Stimulated activated CD4-positive, alpha-beta T cell treated with anti-CD3 and anti-CD28 coated beads, Interleukin-1b, Interleukin-23, amount 100 ng/mL, for 48 hours (primary cell): Measurements from ENCODE around the gene RGS10.
A peak's percentile ranks its signal among the peaks of the same experiment; 100 is the strongest.
"Not testable (repeated sequence)": the region's sequence is repeated elsewhere in the genome, so short reads cannot be mapped to it uniquely, and the experiment has no call there.

Experiments used
- DNase-seq: peaks from one replicate; pipeline ENCODE4 v3.0.0-alpha.2; 2020

RGS10 gene

GRCh38 chr10:119538632-119539358 lies 3.7 kb downstream of the RGS10 start:
- peak; percentile 42 for DNase-seq

DNA sequence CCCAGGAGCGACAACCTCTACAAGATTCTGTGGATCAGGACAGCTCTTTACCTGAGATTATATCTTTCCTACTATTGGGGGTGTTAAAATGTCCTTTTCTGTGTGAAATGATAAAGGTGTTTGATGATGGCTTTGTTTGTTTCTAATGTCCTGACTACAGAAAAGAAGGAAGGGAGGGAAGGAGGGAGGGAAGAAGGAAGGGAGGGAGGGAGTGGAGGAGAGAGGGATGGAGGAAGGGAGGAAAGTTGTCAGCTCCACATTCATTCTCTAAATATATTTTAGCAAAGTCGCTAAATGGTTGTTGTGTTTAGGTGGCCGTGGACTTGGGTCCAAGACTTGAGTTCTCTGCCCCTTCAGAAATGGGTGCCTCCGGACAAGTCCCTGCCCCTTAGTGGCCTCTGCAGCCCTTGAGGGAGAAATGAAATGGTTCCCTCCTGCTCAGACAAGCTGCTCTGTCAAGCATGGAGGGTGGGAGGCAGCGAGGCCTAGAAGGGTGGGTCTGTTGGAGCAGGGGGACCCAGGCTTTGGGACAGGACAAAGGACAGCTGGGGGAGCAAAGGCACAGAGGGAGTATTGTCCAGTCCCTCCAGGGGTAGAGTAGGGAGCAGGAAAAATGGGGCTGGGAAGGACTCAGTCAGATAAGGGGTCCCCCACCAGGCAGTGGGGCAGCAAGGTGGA lies 4.4 kb downstream of the RGS10 start:
- no peak for DNase-seq

GRCh38 chr10:119536508-119537025 lies 6.0 kb downstream of the RGS10 start:
- DNase-seq, result no peak

GRCh38 chr10:119535837-119536507 lies 6.5 kb downstream of the RGS10 start:
- DNase-seq, result no peak

- DNase-seq, result no peak
These were observed 7.2 kb downstream of the RGS10 start for GRCh38 chr10:119535305-119535704.

- DNase-seq, result no peak
These were observed 9.0 kb downstream of the RGS10 start for GRCh38 chr10:119533473-119533872.

DNA sequence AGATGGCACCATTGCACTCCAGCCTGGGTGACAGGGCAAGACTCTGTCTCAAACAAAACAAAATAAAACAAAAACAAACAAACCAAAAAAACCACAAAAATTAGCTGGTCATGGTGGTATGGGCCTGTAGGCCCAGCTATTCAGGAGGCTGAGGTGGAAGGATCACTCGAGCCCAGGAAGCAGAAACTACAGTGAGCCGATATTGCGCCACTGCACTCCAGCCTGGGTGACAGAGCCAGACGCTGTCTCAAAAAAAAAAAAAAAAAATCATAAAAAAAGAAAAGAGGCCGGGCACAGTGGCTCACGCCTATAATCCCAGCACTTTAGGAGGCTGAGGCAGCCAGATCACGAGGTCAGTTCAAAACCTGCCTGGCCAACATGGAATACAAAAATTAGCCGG lies 9.7 kb downstream of the RGS10 start:
- DNase-seq, result not testable (repeated sequence)

GRCh38 chr10:119532251-119532650 lies 10.3 kb downstream of the RGS10 start:
- DNase-seq, result not testable (repeated sequence)

DNA sequence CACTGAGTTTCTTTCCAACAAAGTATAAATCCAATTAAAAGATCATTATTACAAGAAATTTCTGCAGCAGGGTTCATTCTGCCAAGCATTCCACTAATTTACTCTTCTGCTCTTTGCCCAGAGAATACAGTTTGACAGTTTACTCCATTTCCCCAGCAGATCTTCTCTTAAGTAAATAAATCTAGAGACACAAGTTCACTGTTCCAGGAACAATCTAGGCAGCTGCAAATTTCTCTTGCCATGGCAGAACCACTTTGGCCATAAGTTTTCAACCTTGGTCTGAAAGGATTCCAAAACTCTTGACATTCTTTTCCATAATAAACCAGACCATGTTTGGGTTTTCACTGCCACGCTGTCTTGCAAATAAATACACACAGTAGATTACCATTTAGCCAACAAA lies 11.5 kb downstream of the RGS10 start:
- DNase-seq, result no peak

DNA sequence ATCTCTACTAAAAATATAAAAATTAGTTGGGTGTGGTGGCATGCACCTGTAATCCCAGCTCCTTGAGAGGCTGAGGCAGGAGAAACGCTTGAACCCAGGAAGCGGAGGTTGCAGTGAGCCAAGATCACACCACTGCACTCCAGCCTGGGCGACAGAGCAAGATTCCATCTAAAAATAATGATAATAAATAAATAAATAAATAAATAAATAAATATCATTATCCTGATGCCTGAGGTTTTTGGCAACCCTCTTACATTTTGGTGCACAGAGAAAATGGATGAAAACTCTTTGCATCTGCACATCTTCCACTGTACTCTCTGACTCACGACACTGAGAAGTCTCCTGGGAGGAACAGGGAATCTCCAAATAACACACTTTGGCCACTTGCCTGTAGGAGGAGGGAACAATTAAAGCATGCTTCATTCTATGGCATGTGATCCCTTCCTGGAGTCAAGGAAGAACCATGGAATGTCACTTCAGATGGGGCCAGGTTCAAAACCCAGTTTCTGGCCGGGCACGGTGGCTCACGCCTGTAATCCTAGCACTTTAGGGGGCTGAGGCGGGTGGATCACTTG lies 13.8 kb downstream of the RGS10 start:
- not testable (repeated sequence) for DNase-seq

DNA sequence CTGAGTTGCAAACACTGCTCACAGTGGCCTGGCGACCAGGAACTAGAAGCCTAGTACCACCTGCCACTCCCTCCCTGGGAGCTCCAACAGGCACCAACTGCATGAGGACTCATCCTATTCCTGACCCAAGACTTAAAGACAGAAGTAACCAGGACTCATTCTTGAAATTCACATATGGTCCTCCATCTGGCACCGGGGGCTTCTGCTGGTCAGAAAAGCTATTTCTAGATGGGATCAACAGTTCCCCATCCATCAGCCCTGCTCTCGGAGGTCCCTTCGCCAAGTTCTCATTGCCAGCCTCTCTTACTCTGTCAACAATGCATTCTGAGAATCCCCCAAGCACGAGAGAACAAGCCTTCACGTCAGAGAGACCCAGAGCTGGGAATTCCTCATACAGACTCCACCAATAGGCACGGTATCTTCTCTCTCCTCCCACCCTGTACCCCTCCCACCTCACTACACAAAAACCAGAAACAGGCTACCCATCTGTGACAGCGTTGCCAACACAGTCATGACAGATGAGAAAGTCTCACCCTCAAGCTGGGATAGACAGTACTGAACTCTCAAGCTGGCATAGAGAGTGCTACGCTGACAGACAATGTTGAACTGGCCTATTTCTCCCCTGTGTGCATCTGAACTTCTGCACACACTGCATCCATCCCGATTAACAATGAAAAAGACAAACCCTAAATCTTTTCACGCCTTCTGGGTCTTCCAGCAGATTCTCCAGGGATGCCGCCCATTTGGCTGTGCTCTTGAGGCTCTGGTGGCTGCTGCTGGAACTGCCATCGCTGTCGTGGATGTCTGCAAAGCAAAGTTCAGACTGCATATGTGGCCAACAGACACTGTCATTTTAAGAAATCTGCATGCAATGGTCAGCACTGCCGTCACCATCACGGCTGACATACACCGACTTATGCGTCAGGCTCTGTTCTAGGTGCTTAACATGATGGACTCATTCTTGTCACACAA lies 15.6 kb downstream of the RGS10 start:
- DNase-seq, result no peak

DNA sequence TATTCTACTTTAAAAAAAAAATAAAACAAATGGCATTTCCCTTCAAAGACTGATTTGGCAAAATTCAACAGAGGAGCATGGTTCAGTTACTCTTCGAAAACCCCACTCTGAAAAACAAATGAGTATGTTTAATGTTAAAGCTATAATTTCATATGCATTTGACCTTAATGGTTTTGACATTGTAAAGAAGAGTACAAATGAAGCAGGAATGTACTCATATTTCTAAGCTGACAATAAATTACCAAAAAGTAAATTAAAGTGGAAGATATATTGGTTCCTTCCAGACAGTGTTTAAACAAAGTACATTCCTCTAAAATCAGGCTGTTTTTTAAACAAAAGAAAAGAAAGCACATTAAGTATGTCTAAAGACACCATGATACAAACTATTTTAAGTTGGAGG lies 16.4 kb downstream of the RGS10 start:
- DNase-seq, result no peak

GRCh38 chr10:119525116-119525515 lies 17.4 kb downstream of the RGS10 start:
- no peak for DNase-seq

GRCh38 chr10:119524720-119525070 lies 17.8 kb downstream of the RGS10 start:
- DNase-seq, result no peak

- no peak for DNase-seq
These were observed 18.4 kb downstream of the RGS10 start for GRCh38 chr10:119523895-119524719.

- no peak for DNase-seq
These were observed 19.6 kb downstream of the RGS10 start for GRCh38 chr10:119522747-119523426.

DNA sequence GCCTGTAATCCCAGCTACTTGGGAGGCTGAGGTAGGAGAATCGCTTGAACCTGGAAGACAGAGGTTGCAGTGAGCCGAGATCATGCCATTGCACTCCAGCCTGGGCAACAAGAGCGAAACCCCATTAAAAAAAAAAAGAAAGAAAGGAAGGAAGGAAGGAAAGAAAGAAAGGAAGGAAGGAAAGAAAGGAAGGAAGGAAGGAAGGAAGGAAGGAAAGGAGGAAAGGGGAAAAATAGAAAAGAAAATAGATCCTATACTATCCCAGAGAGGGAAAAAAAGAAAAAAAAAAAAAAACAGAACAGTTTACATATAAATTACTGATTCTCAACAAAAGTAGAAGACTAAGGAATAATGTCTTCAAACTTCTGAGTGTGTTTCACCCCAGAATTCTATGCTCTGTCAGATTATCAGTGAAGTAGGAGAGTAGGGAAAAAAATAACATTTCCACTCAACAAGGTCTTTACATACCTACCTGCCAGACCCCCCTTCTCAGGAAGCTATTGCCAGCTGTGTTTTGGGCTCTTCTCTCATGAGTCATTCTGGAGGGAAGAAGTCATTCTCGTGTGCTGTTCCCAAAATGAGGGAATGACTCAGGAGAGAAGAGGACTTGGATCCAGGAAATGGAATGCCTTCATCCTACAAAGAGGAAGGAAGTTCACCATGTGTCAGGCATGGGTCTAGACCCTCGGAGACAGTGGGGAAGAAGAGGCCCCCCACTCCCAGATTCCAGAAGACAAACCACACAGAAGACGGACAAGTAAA lies 20.9 kb downstream of the RGS10 start:
- DNase-seq, result no peak

GRCh38 chr10:119520283-119520682 lies 22.2 kb downstream of the RGS10 start:
- no peak for DNase-seq

DNA sequence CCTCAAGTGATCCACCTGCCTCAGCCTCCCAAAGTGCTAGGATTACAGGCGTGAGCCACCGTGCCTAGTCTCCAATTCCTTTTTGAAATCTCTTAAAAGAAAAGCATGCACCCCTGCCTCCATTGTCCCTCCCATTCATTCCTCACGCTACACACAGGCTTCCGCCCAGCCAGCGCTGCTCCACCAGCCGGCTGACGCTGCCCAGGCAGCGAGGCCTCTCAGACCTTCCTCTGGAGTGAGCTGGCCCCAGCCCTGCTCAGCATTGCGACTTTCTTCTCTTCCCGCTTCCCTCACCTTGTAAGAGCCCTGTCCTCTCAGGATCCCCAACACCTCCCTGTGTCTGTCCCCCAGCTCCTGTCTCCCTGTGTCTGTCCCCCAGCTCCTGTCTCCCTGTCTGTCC lies 23.6 kb downstream of the RGS10 start:
- DNase-seq, result no peak

- no peak for DNase-seq
These were observed 24.3 kb downstream of the RGS10 start for GRCh38 chr10:119518176-119518575.
